Stomach smooth muscle (tissue), 2 donors: Measurements from ENCODE around the gene C1QL1.
A peak's percentile ranks its signal among the peaks of the same experiment; 100 is the strongest.

Experiments used
- H3K27ac ChIP-seq: one replicate; pipeline ENCODE4 v1.7.0; 2013; ENCODE audit warnings: mild to moderate bottlenecking, low read length, inconsistent platforms
- H3K27me3 ChIP-seq, 2 donors: one replicate each; pipeline ENCODE4 v1.7.0; 2013; ENCODE audit warnings: low read length in 2 of 2; ENCODE audit not compliant: insufficient read depth in 2 of 2, control insufficient read depth in 1 of 2
- H3K36me3 ChIP-seq, 2 donors: one replicate each; pipeline ENCODE4 v1.7.0; 2013; ENCODE audit warnings: low read length in 2 of 2; ENCODE audit not compliant: control insufficient read depth in 2 of 2, insufficient read depth in 2 of 2
- H3K4me1 ChIP-seq: one replicate; pipeline ENCODE4 v1.7.0; 2013; ENCODE audit warnings: low read length; ENCODE audit not compliant: control insufficient read depth, insufficient read depth
- H3K4me3 ChIP-seq, 2 donors: one replicate each; pipeline ENCODE4 v1.7.0; 2013; ENCODE audit warnings: low read length in 2 of 2
- H3K9ac ChIP-seq, 2 donors: one replicate each; pipeline ENCODE4 v1.7.0; 2013; ENCODE audit warnings: low read length in 2 of 2, mild to moderate bottlenecking in 1 of 2
- H3K9me3 ChIP-seq, 2 donors: one replicate each; pipeline ENCODE4 v1.7.0; 2013; ENCODE audit warnings: low read length in 2 of 2; ENCODE audit not compliant: control insufficient read depth in 2 of 2
- donor health status: healthy.
- donor health status: Pancreatic carcinoma.

The C1QL1 gene

GRCh38 chr17:44912763-44913544 is 55.1 kb downstream of the C1QL1 start:
- H3K27ac ChIP-seq, result no peak overlapping the region
- H3K4me3 ChIP-seq, result no peak overlapping the region

GRCh38 chr17:44911133-44912001 is 56.7 kb downstream of the C1QL1 start:
- H3K4me1 ChIP-seq, result peaks cover 20% of the 10 kb centered on the region
- no peaks in the 10 kb centered on the region for H3K36me3 ChIP-seq
- H3K9ac ChIP-seq, result peak overlapping the region in 1 of 2 donors; percentile 35
- no peak overlapping the region for H3K27ac ChIP-seq
- peak overlapping the region; percentile 8 to 52 for H3K4me3 ChIP-seq
- peaks cover 4 to 5% of the 10 kb centered on the region in 2 donors for H3K27me3 ChIP-seq
- no peaks in the 10 kb centered on the region for H3K9me3 ChIP-seq

More at GRCh38 chr17:44912763-44913544, 55.1 kb downstream of the C1QL1 start:
- Histone ChIP-seq H3K27me3 (peaks cover 4 to 5% of the 10 kb centered on the region in 2 donors), H3K9ac (no peak overlapping the region), H3K4me1 (peaks cover 35% of the 10 kb centered on the region), H3K9me3 (no peaks in the 10 kb centered on the region), H3K36me3 (no peaks in the 10 kb centered on the region)

- Histone ChIP-seq H3K36me3 (no peaks in the 10 kb centered on the region), H3K9ac (peak overlapping the region in 1 of 2 donors; percentile 35), H3K27ac (peak overlapping the region; percentile 49), H3K27me3 (peaks cover 4 to 5% of the 10 kb centered on the region in 2 donors), H3K4me3 (peak overlapping the region in 1 of 2 donors; percentile 52), H3K9me3 (no peaks in the 10 kb centered on the region), H3K4me1 (peaks cover 16% of the 10 kb centered on the region)
Measured at GRCh38 chr17:44910231-44911106, 57.6 kb downstream of the C1QL1 start.
